Nephron (organoid): ENCODE results near the gene ERGIC1.

ENCODE experiments used
- H3K27ac Mint-ChIP-seq, 3 experiments: 2 replicates each; pipeline ENCODE4 v1.8.0; 2020; ENCODE audit warnings: mixed read lengths in 3 of 3, mild to moderate bottlenecking in 2 of 3, moderate library complexity in 1 of 3
- H3K27me3 Mint-ChIP-seq: 2 replicates; pipeline ENCODE4 v1.8.0; 2021; ENCODE audit warnings: low read depth, mild to moderate bottlenecking, moderate library complexity, mixed read lengths
- H3K36me3 Mint-ChIP-seq: 2 replicates; pipeline ENCODE4 v1.8.0; 2020; ENCODE audit warnings: low read depth, mixed read lengths
- H3K4me1 Mint-ChIP-seq: 2 replicates; pipeline ENCODE4 v1.8.0; 2020; ENCODE audit warnings: mixed read lengths
- H3K4me3 Mint-ChIP-seq, 3 experiments: 2 replicates each; pipeline ENCODE4 v1.8.0; 2020; ENCODE audit warnings: mild to moderate bottlenecking in 3 of 3, mixed read lengths in 3 of 3, moderate library complexity in 2 of 3
- H3K9me3 Mint-ChIP-seq: 2 replicates; pipeline ENCODE4 v1.8.0; 2020; ENCODE audit warnings: mixed read lengths
- TF ChIP-seq, protein P1 (sequence below), 3 experiments: fragments of 200-600 bp; sonication (generic); IDR thresholded peaks; one replicate each; pipeline ENCODE4 v1.5.0; 2021; ENCODE audit warnings: antibody characterized with exemption in 3 of 3; ENCODE audit not compliant: unreplicated experiment in 3 of 3

ERGIC1 gene

DNA sequence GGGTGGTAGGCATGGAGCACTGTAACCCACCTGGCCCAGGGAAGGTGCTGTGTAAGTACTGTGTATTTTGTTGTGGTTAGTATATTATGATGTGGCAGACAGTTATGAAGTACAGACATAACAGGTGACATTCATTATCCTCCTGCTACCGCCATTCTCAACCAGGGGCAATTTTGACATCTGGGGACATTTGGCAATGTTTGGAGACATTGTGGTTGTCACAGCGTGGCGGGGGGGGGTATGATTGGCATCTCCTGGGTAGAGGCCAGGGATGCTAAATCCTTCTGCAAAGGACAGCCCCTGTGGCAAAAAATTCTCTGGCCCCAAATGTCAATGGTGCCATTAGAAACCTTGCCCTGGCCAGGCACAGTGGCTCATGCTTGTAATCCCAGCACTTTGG is 115.4 kb downstream of the ERGIC1 start:
- TF ChIP-seq, protein P1, sequence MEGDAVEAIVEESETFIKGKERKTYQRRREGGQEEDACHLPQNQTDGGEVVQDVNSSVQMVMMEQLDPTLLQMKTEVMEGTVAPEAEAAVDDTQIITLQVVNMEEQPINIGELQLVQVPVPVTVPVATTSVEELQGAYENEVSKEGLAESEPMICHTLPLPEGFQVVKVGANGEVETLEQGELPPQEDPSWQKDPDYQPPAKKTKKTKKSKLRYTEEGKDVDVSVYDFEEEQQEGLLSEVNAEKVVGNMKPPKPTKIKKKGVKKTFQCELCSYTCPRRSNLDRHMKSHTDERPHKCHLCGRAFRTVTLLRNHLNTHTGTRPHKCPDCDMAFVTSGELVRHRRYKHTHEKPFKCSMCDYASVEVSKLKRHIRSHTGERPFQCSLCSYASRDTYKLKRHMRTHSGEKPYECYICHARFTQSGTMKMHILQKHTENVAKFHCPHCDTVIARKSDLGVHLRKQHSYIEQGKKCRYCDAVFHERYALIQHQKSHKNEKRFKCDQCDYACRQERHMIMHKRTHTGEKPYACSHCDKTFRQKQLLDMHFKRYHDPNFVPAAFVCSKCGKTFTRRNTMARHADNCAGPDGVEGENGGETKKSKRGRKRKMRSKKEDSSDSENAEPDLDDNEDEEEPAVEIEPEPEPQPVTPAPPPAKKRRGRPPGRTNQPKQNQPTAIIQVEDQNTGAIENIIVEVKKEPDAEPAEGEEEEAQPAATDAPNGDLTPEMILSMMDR (IDR thresholded peaks at IDR 0.05; ENCODE audit: unreplicated experiment in 3 of 3) = no peak
- H3K27ac Mint-ChIP-seq = no peak overlapping the region
- H3K36me3 Mint-ChIP-seq = peaks cover 17% of the 10 kb centered on the region
- H3K4me1 Mint-ChIP-seq = peaks cover 39% of the 10 kb centered on the region
- H3K4me3 Mint-ChIP-seq = no peak overlapping the region
- H3K27me3 Mint-ChIP-seq = no peaks in the 10 kb centered on the region
- no peaks in the 10 kb centered on the region for H3K9me3 Mint-ChIP-seq

DNA sequence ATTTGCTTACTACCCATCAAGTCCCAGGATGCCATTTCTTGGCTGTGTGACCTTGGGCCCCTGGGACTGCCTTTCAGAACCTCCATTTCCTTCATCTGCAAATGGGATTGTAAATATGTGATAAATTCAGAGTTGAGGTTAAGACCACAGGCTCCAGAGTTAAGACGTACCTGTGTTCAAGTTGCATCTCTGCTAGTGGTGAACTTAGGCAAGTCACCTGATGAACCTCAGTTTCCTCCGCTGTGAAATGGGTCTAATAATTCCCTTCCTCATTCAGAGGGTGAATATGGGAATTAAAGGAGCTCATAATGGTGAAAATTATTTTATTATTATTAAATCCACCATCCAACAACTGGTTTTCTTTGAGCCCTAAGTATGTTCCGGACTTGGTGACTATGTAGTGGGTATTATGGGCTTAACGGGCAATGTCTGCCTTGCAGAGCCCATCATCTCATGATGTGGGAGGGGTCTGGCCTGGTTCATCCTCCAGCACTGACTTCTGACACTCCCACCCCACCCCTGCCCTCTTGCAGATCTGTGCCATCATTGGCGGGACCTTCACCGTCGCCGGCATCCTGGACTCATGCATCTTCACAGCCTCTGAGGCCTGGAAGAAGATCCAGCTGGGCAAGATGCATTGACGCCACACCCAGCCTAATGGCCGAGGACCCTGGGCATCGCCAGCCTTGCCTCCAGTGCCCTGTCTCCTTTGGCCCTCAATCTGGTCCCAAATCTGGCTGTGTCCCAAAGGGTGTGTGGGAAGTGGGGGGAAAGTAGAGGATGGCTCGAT is 116.3 kb downstream of the ERGIC1 start:
- no peaks in the 10 kb centered on the region for H3K27me3 Mint-ChIP-seq
- TF ChIP-seq, protein P1 (IDR thresholded peaks at IDR 0.05; ENCODE audit: unreplicated experiment in 3 of 3) = no peak
- no peaks in the 10 kb centered on the region for H3K9me3 Mint-ChIP-seq
- H3K4me3 Mint-ChIP-seq = no peak overlapping the region
- H3K27ac Mint-ChIP-seq = no peak overlapping the region
- peaks cover 10% of the 10 kb centered on the region for H3K36me3 Mint-ChIP-seq
- peaks cover 37% of the 10 kb centered on the region for H3K4me1 Mint-ChIP-seq

- H3K27me3 Mint-ChIP-seq = no peaks in the 10 kb centered on the region
- peaks cover 43% of the 10 kb centered on the region for H3K4me1 Mint-ChIP-seq
- peak overlapping the region in 2 of 3 experiments; percentile 53 to 68 for H3K27ac Mint-ChIP-seq
- TF ChIP-seq, protein P1 (IDR thresholded peaks at IDR 0.05; ENCODE audit: unreplicated experiment in 3 of 3) = no peak
- no peaks in the 10 kb centered on the region for H3K9me3 Mint-ChIP-seq
- peaks cover 9% of the 10 kb centered on the region for H3K36me3 Mint-ChIP-seq
- peak overlapping the region in 2 of 3 experiments; percentile 26 to 61 for H3K4me3 Mint-ChIP-seq
Observed at GRCh38 chr5:172951371-172952033, 117.5 kb downstream of the ERGIC1 start.

- H3K36me3 Mint-ChIP-seq = peaks cover 9% of the 10 kb centered on the region
- peak overlapping the region in 2 of 3 experiments; percentile 26 to 61 for H3K4me3 Mint-ChIP-seq
Observed at GRCh38 chr5:172952034-172952511, 118.0 kb downstream of the ERGIC1 start.

GRCh38 chr5:172953776-172954675 is 120.0 kb downstream of the ERGIC1 start:
- H3K36me3 Mint-ChIP-seq = peaks cover 8% of the 10 kb centered on the region
- peaks cover 40% of the 10 kb centered on the region for H3K4me1 Mint-ChIP-seq
- peak overlapping the region in 2 of 3 experiments; percentile 22 to 38 for H3K4me3 Mint-ChIP-seq
- no peaks in the 10 kb centered on the region for H3K27me3 Mint-ChIP-seq
- TF ChIP-seq, protein P1 (IDR thresholded peaks at IDR 0.05; ENCODE audit: unreplicated experiment in 3 of 3) = no peak
- H3K27ac Mint-ChIP-seq = peak overlapping the region; percentile 9 to 61 (median 13)
- H3K9me3 Mint-ChIP-seq = no peaks in the 10 kb centered on the region

More at GRCh38 chr5:172952034-172952511, 118.0 kb downstream of the ERGIC1 start:
- peaks cover 43% of the 10 kb centered on the region for H3K4me1 Mint-ChIP-seq
- TF ChIP-seq, protein P1 (IDR thresholded peaks at IDR 0.05; ENCODE audit: unreplicated experiment in 3 of 3) = no peak
- H3K9me3 Mint-ChIP-seq = no peaks in the 10 kb centered on the region
- H3K27me3 Mint-ChIP-seq = no peaks in the 10 kb centered on the region
- H3K27ac Mint-ChIP-seq = peak overlapping the region; percentile 45 to 68 (median 53)
